Brain microvascular endothelial cell (primary cell): ENCODE measurements around the gene CCNT2.

ENCODE experiments used
- DNase-seq: peaks from one replicate; pipeline ENCODE4 v3.0.0-alpha.2; 2020
- H3K27ac ChIP-seq: fragments of 250-450 bp; sonication (Bioruptor Pico); 2 replicates; pipeline ENCODE4 v1.5.1; 2020; ENCODE audit warnings: mild to moderate bottlenecking, moderate library complexity
- H3K27me3 ChIP-seq: fragments of 250-450 bp; sonication (Bioruptor Pico); replicated peaks from 2 replicates; pipeline ENCODE4 v1.5.1; 2020; ENCODE audit warnings: mild to moderate bottlenecking
- H3K36me3 ChIP-seq: fragments of 250-450 bp; sonication (Bioruptor Pico); replicated peaks from 2 replicates; pipeline ENCODE4 v1.5.1; 2020; ENCODE audit warnings: mild to moderate bottlenecking
- H3K4me3 ChIP-seq: 2 replicates; pipeline ENCODE4 v1.5.1; 2011; ENCODE audit warnings: low read depth, mild to moderate bottlenecking, control low read depth, low read length, moderate library complexity
- CTCF ChIP-seq: IDR thresholded peaks from 2 replicates; pipeline ENCODE4 v1.5.1; 2011; ENCODE audit warnings: low read depth, mild to moderate bottlenecking, moderate library complexity, low read length, control low read depth, inconsistent platforms; ENCODE audit errors: missing control alignments
- in situ Hi-C: cut with HindIII; loops from 2 replicates; pipeline ENCODE4 v1.10.0; 2017; ENCODE audit warnings: low sequenced_read_pairs, low pct_ligation_motif_present

Gene CCNT2

GRCh38 chr2:134883552-134884293 is 34.9 kb upstream of the CCNT2 start:
- DNase-seq = no peak
- in situ Hi-C loops = no loop called here
- no peak for TF ChIP-seq CTCF
- no peak overlapping the region for H3K4me3 ChIP-seq
- H3K27ac ChIP-seq = no peak overlapping the region
- H3K27me3 ChIP-seq = no peaks in the 10 kb centered on the region
- no peaks in the 10 kb centered on the region for H3K36me3 ChIP-seq

- no peak overlapping the region for H3K27ac ChIP-seq
- TF ChIP-seq CTCF = no peak
- H3K27me3 ChIP-seq = no peaks in the 10 kb centered on the region
- H3K4me3 ChIP-seq = no peak overlapping the region
- no peak for DNase-seq
- in situ Hi-C loops = no loop called here
- H3K36me3 ChIP-seq = no peaks in the 10 kb centered on the region
Measured at GRCh38 chr2:134884435-134884834, 34.2 kb upstream of the CCNT2 start.

GRCh38 chr2:134892282-134893035 is 26.2 kb upstream of the CCNT2 start:
- Histone ChIP-seq H3K27ac (no peak overlapping the region), H3K4me3 (no peak overlapping the region), H3K27me3 (no peaks in the 10 kb centered on the region), H3K36me3 (no peaks in the 10 kb centered on the region)
- no peak for DNase-seq
- no peak for TF ChIP-seq CTCF
- in situ Hi-C loops = no loop called here

GRCh38 chr2:134897932-134898331 is 20.7 kb upstream of the CCNT2 start:
- H3K27ac ChIP-seq = no peak overlapping the region
- H3K36me3 ChIP-seq = no peaks in the 10 kb centered on the region
- in situ Hi-C loops = no loop called here
- TF ChIP-seq CTCF = no peak
- no peak overlapping the region for H3K4me3 ChIP-seq
- no peaks in the 10 kb centered on the region for H3K27me3 ChIP-seq
- no peak for DNase-seq

- in situ Hi-C loops = no loop called here
- Histone ChIP-seq H3K27ac (no peak overlapping the region), H3K4me3 (no peak overlapping the region), H3K36me3 (no peaks in the 10 kb centered on the region), H3K27me3 (no peaks in the 10 kb centered on the region)
- DNase-seq = no peak
- TF ChIP-seq CTCF = no peak
Measured at GRCh38 chr2:134899204-134899603, 19.4 kb upstream of the CCNT2 start.
